Neural progenitor cell (in vitro differentiated cells): ENCODE measurements around the gene GANAB. TPM values are rescaled to one million over a fixed set of nuclear protein-coding genes. Genes with fewer than 3 reads are reported as not detected.

Source experiments
- DNase-seq: peaks from one replicate; pipeline ENCODE4 v3.0.0-alpha.2; 2016; ENCODE audit warnings: low spot score
- H2AFZ ChIP-seq: fragments of 200-600 bp; sonication (generic); replicated peaks from 2 replicates; pipeline ENCODE4 v1.6.1; 2016; ENCODE audit warnings: antibody characterized with exemption
- H3F3A ChIP-seq: fragments of 200-600 bp; sonication (generic); 2 replicates; pipeline ENCODE4 v1.6.1; 2016; ENCODE audit warnings: antibody characterized with exemption, low read depth
- H3K27ac ChIP-seq: fragments of 200-600 bp; sonication (generic); 2 replicates; pipeline ENCODE4 v1.5.1; 2016; ENCODE audit warnings: mild to moderate bottlenecking
- H3K27me3 ChIP-seq: fragments of 200-600 bp; sonication (generic); 2 replicates; pipeline ENCODE4 v1.6.1; 2016; ENCODE audit warnings: mild to moderate bottlenecking, moderate library complexity
- H3K36me3 ChIP-seq: fragments of 200-600 bp; sonication (generic); 2 replicates; pipeline ENCODE4 v1.5.1; 2016
- H3K4me1 ChIP-seq: fragments of 200-600 bp; sonication (generic); 2 replicates; pipeline ENCODE4 v1.6.1; 2016; ENCODE audit warnings: mixed run types
- H3K4me2 ChIP-seq: fragments of 200-600 bp; sonication (generic); 2 replicates; pipeline ENCODE4 v1.6.1; 2016
- H3K4me3 ChIP-seq: fragments of 200-600 bp; sonication (generic); 2 replicates; pipeline ENCODE4 v1.5.1; 2016
- H3K79me2 ChIP-seq: fragments of 200-600 bp; sonication (generic); 2 replicates; pipeline ENCODE4 v1.6.1; 2016; ENCODE audit warnings: low read depth
- H3K9ac ChIP-seq: fragments of 200-600 bp; sonication (generic); 2 replicates; pipeline ENCODE4 v1.6.1; 2016
- H3K9me3 ChIP-seq: fragments of 200-600 bp; sonication (generic); 2 replicates; pipeline ENCODE4 v1.5.1; 2016; ENCODE audit warnings: low read depth
- H4K20me1 ChIP-seq: fragments of 200-600 bp; sonication (generic); 2 replicates; pipeline ENCODE4 v1.6.1; 2016; ENCODE audit warnings: low read depth
- H3K27ac Mint-ChIP-seq: 3 replicates; pipeline ENCODE4 v1.8.0; 2021; ENCODE audit warnings: mixed read lengths
- H3K27me3 Mint-ChIP-seq: 2 replicates; pipeline ENCODE4 v1.8.0; 2022; ENCODE audit warnings: low read depth, mild to moderate bottlenecking, inconsistent platforms, moderate library complexity, mixed read lengths; ENCODE audit not compliant: insufficient read depth
- H3K36me3 Mint-ChIP-seq: 3 replicates; pipeline ENCODE4 v1.8.0; 2021; ENCODE audit warnings: mixed read lengths
- H3K4me1 Mint-ChIP-seq: 3 replicates; pipeline ENCODE4 v1.8.0; 2021; ENCODE audit warnings: mixed read lengths
- H3K4me3 Mint-ChIP-seq: 3 replicates; pipeline ENCODE4 v1.8.0; 2021; ENCODE audit warnings: mild to moderate bottlenecking, moderate library complexity, mixed read lengths
- H3K9me3 Mint-ChIP-seq: 3 replicates; pipeline ENCODE4 v1.8.0; 2020; ENCODE audit warnings: mixed read lengths
- CTCF ChIP-seq: fragments of 200-600 bp; sonication (generic); IDR thresholded peaks from 2 replicates; pipeline ENCODE4 v1.5.1; 2017; ENCODE audit warnings: antibody characterized with exemption, mild to moderate bottlenecking
- EZH2 ChIP-seq: fragments of 200-600 bp; sonication (generic); IDR thresholded peaks from 2 replicates; pipeline ENCODE4 v1.6.1; 2017; ENCODE audit warnings: antibody characterized with exemption, mild to moderate bottlenecking, moderate library complexity
- EZH2phosphoT487 ChIP-seq: fragments of 200-600 bp; sonication (generic); IDR thresholded peaks from 2 replicates; pipeline ENCODE4 v1.6.1; 2017; ENCODE audit warnings: antibody characterized with exemption
- total RNA-seq: library from RNA; depleted of rRNA; stranded (reverse); fragments of >200 nt; gene quantifications from 2 replicates; pipeline ENCODE4 v1.2.3, GENCODE V29; 2015; ENCODE audit warnings: low replicate concordance

Gene GANAB
- total RNA-seq, 1 donor from 2014 or later: 202 TPM

DNA sequence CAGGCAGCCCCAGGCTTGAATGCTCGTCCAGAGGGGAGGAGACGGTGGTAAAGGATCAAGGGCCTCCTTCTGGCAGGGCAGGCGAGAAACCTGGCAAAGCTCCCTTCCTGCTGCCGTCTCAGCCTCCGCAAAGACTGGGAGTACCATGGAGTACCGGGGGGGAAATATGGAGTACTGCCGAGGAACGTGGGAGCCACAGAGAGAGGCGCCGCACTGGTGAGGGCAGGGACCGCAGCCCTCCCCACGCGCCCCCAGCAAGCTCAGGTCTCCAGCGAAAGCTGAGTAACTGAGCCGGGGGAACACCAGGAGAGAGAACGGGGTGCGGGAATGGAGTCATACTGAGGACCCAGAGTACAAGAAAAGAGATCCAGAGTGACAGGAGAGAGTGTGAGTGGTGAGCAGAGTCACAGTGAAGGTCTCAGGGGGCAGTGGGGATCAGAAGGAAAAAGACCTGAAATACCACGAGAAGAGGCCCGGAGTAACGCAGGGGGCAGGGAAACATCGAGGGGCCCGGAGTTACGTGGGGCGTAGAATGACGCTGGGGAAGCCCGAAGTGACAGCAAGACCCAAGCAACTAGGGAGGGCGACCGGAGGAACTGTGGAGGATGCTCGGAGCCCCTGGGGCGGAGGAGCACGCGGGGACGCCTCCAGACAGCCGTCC, 34.6 kb downstream of the GANAB start:
- H3K4me2 ChIP-seq: peak overlapping the region; percentile 81

DNA sequence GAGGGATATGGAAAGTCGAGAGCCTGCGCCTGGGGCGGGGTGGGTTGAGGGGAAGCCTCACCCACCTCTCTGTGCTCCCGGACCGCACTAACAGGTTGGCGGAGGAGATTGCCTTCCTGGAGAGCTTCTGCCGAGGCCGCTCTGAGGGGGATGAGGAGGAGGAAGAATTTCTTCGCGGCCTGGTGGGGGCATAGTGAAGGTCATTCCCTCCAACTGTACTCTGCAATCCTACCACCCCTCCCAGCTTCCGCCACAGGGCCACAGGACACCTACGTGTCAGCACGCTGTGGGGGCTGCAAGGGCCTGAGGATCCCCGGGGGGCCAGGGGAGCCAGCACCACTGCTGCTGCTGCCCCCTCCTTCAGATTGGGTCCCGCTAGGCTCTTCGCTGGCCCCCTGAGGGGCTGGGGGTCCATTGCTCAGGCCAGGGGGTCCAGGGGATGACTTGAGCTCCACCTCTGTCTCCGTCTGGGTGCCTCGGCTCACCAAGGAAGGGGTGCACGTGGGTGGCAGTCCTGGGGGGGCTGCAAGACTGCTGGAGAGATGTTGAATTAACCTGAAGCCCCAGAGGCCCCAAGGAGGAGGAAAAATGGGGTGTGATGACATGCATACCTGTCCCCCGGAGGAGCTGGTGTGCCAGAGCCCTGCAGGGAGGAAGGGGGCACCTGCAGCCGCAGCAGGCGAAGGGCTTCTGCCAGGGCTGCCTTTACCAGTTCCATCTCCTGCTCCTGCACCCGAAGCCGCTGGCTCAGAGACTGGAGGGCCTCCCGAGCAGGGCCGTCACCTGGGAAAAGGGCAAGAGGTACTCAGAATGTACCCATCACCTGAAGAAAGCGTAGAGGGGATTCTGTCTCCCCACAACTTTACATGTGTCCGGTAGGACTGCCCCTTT, 35.4 kb downstream of the GANAB start:
- no peak for DNase-seq
- no peaks in the 10 kb centered on the region for H3K9me3 ChIP-seq
- Mint-ChIP-seq H3K27me3 (peaks cover 4% of the 10 kb centered on the region), H3K36me3 (peaks cover 7% of the 10 kb centered on the region), H3K27ac (peak overlapping the region; percentile 91), H3K9me3 (no peaks in the 10 kb centered on the region), H3K4me3 (peak overlapping the region; percentile 94), H3K4me1 (peaks cover 32% of the 10 kb centered on the region)
- H3K9ac ChIP-seq: no peak overlapping the region
- TF ChIP-seq CTCF: no peak
- TF ChIP-seq EZH2: no peak
- no peak for TF ChIP-seq EZH2phosphoT487
- no peaks in the 10 kb centered on the region for H4K20me1 ChIP-seq
- H3K27ac ChIP-seq: no peak overlapping the region
- no peaks in the 10 kb centered on the region for H3K36me3 ChIP-seq
- peak overlapping the region; percentile 81 for H3K4me2 ChIP-seq
- peaks cover 13% of the 10 kb centered on the region for H3K27me3 ChIP-seq
- peaks cover 20% of the 10 kb centered on the region for H3F3A ChIP-seq
- no peaks in the 10 kb centered on the region for H3K79me2 ChIP-seq
- H3K4me1 ChIP-seq: peaks cover 7% of the 10 kb centered on the region
- H2AFZ ChIP-seq: peak overlapping the region; percentile 82
- peak overlapping the region; percentile 94 for H3K4me3 ChIP-seq

More for the DNA sequence above, 34.6 kb downstream of the GANAB start:
- Histone ChIP-seq H3F3A (peaks cover 20% of the 10 kb centered on the region), H3K9ac (peak overlapping the region; percentile 52), H2AFZ (peak overlapping the region; percentile 82), H3K4me1 (peaks cover 7% of the 10 kb centered on the region), H4K20me1 (no peaks in the 10 kb centered on the region), H3K79me2 (no peaks in the 10 kb centered on the region), H3K36me3 (no peaks in the 10 kb centered on the region), H3K4me3 (peak overlapping the region; percentile 94), H3K9me3 (no peaks in the 10 kb centered on the region), H3K27ac (no peak overlapping the region), H3K27me3 (peaks cover 13% of the 10 kb centered on the region)
- Mint-ChIP-seq H3K27ac (peak overlapping the region; percentile 91), H3K4me3 (peak overlapping the region; percentile 94), H3K27me3 (peaks cover 4% of the 10 kb centered on the region), H3K36me3 (peaks cover 7% of the 10 kb centered on the region), H3K9me3 (no peaks in the 10 kb centered on the region), H3K4me1 (peaks cover 29% of the 10 kb centered on the region)
- peak; percentile 60 for DNase-seq
- TF ChIP-seq EZH2phosphoT487 (no peak), EZH2 (no peak), CTCF (no peak)

DNA sequence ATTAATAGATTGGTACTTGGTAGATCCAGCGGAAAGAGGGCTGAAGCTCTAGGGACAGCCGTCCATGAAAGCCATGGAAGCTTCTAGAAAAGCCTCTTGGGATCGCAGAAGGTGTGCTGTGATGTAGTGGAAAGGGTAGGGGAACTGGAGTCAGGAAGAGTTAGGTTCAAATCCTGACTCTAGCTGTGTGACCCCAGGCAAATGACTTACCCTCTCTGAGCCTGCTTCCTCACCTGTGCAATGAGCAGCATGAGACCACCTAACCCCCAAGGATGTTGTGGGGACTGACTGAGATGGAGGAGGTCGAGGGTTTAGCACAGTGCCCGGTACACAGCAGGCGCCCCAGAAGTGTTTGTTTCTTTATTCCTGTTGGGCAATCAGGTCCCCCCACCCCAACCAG, 36.0 kb downstream of the GANAB start:
- Mint-ChIP-seq H3K4me1 (peaks cover 33% of the 10 kb centered on the region), H3K4me3 (peak overlapping the region; percentile 94), H3K9me3 (no peaks in the 10 kb centered on the region), H3K27ac (no peak overlapping the region), H3K27me3 (peaks cover 4% of the 10 kb centered on the region), H3K36me3 (peaks cover 7% of the 10 kb centered on the region)
- Histone ChIP-seq H3K36me3 (no peaks in the 10 kb centered on the region), H2AFZ (no peak overlapping the region), H3K9ac (no peak overlapping the region), H3K9me3 (no peaks in the 10 kb centered on the region), H4K20me1 (no peaks in the 10 kb centered on the region), H3F3A (peaks cover 20% of the 10 kb centered on the region), H3K4me3 (no peak overlapping the region), H3K4me2 (no peak overlapping the region), H3K27ac (no peak overlapping the region), H3K27me3 (peaks cover 13% of the 10 kb centered on the region), H3K4me1 (peaks cover 8% of the 10 kb centered on the region), H3K79me2 (no peaks in the 10 kb centered on the region)
- DNase-seq: no peak
- TF ChIP-seq EZH2phosphoT487 (no peak), EZH2 (no peak)
